Measurements from ENCODE around the gene C16orf82. TPM values are rescaled to one million over a fixed set of nuclear protein-coding genes. Genes with fewer than 3 reads are reported as not detected.

C16orf82 gene
- polyA plus RNA-seq, 1 donor: not detected

Other genes with a start within 250 kb of the C16orf82 start
- gene KDM8, start 136.6 kb downstream of the C16orf82 start, polyA plus RNA-seq (ENCODE audit: insufficient read length): 10.6 TPM
- 82.9 TPM for gene NSMCE1, start 201.8 kb downstream of the C16orf82 start, polyA plus RNA-seq (ENCODE audit: insufficient read length)
- 21.9 TPM for gene IL4R, start 247.0 kb downstream of the C16orf82 start, polyA plus RNA-seq (ENCODE audit: insufficient read length)

Measured in left kidney (tissue), 1 donor.